Germinal center (tissue), 1 donor: ENCODE results near the gene SLC10A7.
A peak's percentile ranks its signal among the peaks of the same experiment; 100 is the strongest.

Experiments
- DNase-seq: peaks from one replicate; pipeline ENCODE4 v3.0.0; 2012; ENCODE audit warnings: mixed read lengths, low spot score

SLC10A7 gene, protein sequence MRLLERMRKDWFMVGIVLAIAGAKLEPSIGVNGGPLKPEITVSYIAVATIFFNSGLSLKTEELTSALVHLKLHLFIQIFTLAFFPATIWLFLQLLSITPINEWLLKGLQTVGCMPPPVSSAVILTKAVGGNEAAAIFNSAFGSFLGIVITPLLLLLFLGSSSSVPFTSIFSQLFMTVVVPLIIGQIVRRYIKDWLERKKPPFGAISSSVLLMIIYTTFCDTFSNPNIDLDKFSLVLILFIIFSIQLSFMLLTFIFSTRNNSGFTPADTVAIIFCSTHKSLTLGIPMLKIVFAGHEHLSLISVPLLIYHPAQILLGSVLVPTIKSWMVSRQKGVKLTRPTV

DNA sequence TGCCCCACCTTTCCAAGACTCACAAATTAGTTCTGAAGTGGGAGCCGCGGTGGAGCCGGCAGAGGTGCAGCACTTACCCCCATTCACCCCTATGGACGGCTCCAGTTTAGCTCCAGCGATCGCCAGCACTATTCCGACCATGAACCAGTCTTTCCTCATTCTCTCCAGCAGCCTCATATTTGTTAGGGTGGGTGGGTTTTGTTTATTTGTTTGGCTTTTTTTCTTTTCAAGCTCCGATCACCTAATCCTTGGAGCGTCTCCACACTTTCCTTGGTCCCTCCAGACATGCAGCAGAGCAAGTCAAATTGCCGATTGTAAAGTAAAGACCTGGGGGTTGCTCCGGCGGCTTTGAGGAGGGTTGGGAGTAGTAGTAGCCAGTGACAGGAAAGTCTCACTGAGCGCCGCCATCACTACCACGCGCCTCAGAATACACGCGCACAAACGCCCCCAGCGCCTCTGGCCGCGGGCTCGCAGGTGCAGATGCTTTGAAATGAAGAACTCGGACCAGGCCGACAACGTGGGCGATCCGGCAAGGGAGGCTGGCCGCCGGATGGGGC lies at the start of gene SLC10A7:
SLC10A7 (minus strand) TSS at position 400 of the 557 bp plus-strand sequence; CDS start at position 177, 223 bp downstream.
- DNase-seq = peak; percentile 84

GRCh38 chr4:146567396-146567795 lies 45.7 kb upstream of the SLC10A7 start:
- no peak for DNase-seq

- no peak for DNase-seq
These were observed 42.8 kb upstream of the SLC10A7 start for GRCh38 chr4:146564492-146564891.

DNA sequence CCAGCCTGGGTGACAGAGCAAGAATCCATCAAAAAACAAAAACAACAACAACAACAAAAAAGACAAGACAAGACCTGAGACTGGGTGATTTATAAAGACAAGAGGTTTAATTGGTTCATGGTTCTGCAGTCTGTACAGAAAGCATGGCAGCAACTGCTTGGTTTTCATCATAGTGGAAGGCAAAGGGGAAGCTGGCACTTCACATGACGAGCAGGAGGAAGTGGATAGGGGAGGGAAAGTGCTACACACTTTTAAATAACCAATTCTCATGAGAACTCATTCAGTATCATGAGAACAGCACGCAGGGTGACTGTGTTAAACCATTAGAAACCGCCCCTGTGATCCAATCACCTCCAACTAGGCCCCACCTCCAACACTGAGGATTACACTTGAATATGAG lies 28.4 kb upstream of the SLC10A7 start:
- no peak for DNase-seq

DNA sequence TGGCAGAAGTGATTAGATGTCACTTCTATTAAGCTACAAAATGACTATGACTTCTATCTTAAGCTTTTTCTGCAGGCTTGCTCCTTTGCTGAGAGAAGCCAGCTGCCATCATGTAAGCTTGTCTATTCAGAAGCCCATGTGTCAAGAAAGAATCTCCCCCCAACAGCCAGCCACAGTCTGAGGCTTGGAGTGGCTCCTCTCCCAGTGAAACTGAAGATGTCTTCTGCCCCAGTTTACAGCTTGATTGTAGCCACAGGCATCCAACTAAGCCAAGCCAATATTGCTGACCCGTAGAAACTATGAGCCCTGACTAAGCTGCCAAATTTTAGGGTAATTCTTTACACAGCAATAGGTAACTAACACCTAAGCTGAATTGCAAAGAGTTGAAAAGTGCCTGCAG lies 26.7 kb upstream of the SLC10A7 start:
- no peak for DNase-seq

DNA sequence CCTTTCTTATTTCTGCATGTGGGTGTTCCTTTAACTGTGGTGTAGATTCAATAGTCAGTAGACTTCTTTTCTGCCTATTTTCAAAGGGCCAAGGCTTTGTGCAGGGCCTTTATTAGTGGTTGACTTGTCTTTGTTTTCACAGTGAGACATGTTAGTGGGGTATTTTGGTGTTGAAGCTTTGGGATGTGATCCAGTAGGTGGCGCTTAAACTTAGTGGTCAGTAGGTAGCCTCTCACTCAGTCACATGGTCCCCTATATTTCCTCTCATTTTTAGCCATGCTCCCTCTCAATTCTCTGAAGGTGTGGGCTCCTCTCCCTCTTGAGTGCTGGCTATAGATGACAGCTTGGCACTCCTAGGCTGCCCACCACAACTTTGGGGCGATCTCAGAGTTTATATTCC lies 23.4 kb upstream of the SLC10A7 start:
- DNase-seq = peak; percentile 10

DNA sequence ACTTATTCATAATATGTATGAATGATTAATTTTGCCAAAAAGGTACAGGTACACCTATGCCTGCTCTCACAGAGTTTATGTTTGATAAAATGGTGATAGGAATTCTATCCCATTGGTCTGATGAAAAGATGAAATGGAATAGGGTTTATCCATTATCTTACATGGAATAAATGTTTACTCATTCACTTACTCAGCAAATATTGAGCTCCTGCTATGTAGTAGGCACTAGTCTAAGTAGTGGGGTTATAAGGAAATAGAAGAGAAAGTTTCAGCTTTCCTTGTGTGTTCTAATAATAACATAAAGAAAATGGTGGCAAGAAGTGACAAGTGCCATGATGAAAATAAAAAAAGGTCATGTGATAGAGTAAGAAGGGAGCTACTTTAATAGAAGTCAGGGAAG lies 12.4 kb upstream of the SLC10A7 start:
- no peak for DNase-seq

DNA sequence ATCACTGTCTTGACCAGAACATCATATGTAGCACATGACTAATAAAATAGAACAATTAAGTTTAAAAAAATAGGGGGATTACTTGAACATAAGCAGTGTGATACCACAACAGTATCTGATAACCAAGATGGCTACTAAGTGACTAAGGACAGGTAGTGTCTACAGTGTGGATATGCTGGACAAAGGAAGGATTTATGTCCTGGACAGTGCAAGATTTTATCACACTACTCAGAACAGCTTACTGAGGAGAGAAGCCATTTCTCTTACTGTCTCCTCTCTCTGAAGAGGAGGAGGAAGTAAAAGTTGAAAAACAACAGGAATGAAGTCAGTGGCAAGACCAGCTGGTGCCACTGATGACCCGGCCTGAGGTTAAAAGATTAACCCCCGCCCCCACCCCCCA lies 4.0 kb upstream of the SLC10A7 start:
- no peak for DNase-seq

DNA sequence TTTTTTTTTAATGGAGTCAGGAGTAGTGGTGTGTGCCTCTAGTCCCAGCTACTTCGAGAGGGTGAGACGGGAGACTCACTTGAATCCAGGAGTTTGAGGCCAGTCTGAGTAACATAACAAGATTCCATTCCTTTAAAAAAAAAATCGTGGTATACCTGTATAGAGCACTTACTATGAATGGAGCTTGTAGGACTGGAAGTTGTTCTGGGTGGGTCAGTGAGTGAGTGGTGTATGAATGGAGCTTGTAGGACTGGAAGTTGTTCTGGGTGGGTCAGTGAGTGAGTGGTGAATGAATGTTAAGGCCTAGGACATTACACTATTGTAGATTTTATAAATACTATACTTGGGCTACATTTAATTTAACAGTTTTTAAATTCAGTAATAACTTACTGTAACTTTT lies 2.9 kb upstream of the SLC10A7 start:
- DNase-seq = no peak

DNA sequence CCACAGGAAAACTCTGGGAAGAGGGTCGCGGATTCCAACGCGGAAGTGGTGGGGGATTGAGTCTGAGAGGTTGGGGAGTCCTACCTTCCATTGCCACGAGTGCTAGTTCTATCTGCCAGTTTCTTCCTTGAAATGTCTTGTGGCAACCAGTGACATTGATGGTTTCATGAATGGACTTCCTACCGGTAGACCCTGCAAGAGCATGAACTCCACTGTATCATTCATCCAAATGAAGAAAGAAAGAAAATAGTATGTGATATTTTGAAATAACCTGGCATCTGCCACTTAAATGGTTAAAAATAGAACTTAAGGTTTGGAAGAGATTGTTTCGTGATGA lies 1.1 kb upstream of the SLC10A7 start:
- peak; percentile 30 for DNase-seq

DNA sequence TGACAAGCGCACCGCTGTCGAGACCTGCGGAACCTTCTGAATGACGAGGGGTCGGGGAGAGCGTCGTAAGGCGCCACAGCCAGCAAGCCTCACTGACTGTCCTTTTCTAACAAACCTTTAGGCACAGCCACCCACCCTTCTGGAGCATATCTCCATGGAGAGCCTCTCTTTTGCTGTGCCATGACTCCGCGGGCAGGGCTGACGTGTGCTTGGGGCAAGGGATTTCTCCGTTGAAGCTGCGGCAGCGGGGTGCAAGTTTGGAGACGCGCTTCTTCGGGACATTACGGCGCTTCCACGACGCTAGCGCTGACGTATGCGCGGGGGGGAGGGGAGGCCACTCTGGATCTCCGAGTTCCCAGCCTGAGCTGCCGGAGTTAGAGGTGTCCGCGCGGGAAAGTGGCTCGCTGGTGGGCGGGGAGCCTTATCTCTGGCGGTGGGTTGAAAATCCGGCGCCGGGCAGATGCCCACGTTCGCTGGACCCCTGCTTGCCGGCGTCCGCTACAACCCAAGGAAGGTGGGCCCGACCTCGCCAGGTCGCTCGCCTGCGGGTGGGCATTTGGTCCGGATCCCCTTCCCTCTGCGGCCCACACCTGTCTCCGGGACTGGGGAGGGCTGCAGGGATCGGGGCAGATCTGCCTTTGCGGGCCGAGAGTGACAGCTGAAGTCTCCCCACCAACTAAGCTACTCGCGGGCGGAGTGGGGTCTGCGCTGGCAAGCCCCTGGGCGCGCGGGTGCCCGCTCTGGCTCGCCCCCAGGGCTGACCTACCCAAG lies 543 bp upstream of the SLC10A7 start:
- peak; percentile 86 for DNase-seq

DNA sequence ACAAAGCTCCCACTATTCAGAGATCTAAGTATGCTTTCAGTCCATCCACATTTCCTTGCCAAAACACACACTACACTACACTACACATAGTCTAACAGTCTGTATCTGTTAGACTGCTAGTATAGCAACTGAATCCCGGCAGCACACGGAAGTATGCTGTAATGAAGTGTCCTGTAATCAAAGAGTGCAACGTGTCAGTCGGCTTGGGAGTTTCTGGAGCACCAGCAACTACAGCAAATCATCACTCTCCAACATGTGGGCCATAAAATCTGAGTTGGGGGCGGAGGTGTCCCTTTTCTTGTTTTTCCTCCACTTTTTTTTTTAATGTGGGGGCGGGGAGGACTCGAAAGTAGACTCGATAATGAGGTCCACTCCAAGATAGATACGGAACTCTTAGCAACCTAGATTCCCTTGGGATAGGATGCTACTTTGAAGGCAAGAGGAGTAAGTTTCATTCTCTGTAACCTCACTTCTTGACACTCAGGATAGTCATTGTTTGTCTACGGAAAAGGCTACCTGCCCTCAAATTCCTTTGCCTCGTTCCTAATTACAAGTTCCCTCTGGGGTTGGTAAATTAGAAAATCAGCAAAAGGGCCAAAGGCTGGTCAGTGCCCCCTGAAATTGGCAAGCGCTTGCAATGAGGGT lies 722 bp downstream of the SLC10A7 start:
- DNase-seq = peak; percentile 19

DNA sequence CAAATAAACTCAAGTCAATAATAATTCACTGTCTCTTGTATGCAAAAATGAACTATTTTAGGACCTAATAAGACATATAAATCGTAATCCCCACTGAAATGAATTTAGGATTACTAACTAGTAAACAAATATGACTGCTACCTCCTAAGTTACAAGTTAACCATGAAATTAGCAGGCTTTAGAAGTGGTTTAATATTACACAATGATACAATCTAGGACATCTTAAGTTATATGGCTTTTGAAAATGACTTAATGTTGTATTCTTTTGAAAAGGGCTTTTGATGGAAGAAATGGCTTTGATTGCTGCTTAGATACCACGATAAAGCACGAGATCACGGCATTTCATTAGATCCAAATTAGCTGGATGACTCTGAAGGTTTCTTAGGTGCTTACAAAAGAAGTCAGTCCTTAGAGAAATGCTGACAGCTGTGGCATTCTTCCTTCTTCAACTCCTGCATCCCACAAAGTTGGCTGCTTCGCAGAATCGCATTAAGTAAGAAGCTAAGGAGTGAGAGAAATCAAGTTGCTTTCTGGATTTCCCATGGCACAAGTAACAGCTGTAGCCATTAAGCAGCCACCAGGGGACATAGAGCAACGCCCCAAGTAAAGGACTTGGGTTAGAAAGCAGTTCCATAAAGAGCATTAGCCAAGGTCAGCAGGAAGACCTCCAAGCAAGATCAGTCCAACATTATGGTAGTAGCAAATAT lies 6.9 kb downstream of the SLC10A7 start:
- DNase-seq = no peak

DNA sequence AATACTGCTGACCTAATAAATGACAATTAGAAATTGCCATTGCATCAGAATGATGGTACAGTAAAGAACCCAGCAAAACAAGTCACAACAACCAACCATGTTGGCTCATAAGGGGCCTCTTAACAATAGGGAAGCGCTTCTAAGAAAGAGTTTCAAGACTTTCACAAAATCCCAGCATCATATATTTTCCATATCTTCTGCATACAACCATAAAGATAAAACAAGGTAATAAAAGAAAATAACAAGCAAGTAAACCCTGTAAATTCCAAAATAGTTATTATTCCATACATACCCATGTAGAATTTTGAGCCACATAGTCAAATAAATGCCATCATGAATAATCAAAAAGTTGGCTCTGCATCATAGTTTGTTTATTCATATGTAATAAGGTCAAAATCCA lies 8.2 kb downstream of the SLC10A7 start:
- no peak for DNase-seq

DNA sequence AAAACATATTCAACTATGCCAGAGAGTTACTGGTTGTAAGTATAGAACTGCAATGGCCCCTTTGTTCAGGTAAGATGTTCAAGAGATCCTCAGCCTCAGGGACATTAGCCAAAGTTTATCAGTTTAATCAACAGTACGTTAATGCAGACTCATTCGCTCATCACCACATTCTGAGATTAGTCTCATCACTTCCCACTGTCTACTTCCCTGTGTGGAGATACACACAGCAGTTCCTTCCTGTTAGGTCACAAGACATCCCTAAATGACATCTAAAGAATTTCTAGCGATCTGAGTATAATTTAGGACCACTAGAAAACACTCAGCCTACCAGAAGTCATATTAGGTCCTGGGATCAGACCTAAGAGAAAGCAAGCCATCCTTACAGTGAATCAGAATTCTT lies 10.4 kb downstream of the SLC10A7 start:
- no peak for DNase-seq

GRCh38 chr4:146510942-146511341 lies 10.8 kb downstream of the SLC10A7 start:
- no peak for DNase-seq

GRCh38 chr4:146508229-146508939 lies 13.4 kb downstream of the SLC10A7 start:
- no peak for DNase-seq

- DNase-seq = no peak
These were observed 14.1 kb downstream of the SLC10A7 start for GRCh38 chr4:146507632-146508031.

GRCh38 chr4:146506272-146506671 lies 15.5 kb downstream of the SLC10A7 start:
- DNase-seq = no peak

GRCh38 chr4:146500216-146500615 lies 21.5 kb downstream of the SLC10A7 start:
- no peak for DNase-seq

GRCh38 chr4:146498291-146498690 lies 23.4 kb downstream of the SLC10A7 start:
- DNase-seq = no peak

DNA sequence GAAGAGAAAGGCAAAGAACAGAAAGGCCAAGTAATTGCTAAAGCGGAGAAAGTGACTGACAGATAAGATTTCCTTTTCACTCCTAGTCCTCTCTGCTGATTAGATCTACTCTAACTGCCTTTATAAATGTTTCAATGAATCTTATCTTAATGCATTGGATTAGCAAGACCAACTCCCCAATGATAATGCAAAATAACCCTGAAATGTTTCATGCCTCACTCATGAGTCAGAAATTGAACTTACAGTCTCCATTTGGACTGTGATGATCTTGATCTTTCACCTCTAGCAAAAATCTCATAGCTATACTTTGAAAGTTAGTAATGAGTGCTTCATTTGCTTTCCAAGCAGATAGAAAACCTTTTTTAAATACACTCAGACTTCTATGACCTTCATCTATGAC lies 26.5 kb downstream of the SLC10A7 start:
- no peak for DNase-seq
